ENCODE data around the gene SPOP.
"Not testable (repeated sequence)": the region's sequence is repeated elsewhere in the genome, so short reads cannot be mapped to it uniquely, and the experiment has no call there.

Gene SPOP

GRCh38 chr17:49571764-49572163 is 106.1 kb downstream of the SPOP start:
- no peak for DNase-seq (ENCODE audit: low read depth)

- DNase-seq (ENCODE audit: low read depth), result no peak
Measured at GRCh38 chr17:49571283-49571682, 106.6 kb downstream of the SPOP start.

- no peak for DNase-seq (ENCODE audit: low read depth)
Measured at GRCh38 chr17:49570540-49571242, 107.2 kb downstream of the SPOP start.

- not testable (repeated sequence) for DNase-seq (ENCODE audit: low read depth)
Measured at GRCh38 chr17:49568695-49569047, 109.2 kb downstream of the SPOP start.

- DNase-seq (ENCODE audit: low read depth), result peak; percentile 80
Measured at GRCh38 chr17:49567871-49568694, 109.8 kb downstream of the SPOP start.

GRCh38 chr17:49567104-49567521 is 110.8 kb downstream of the SPOP start:
- DNase-seq (ENCODE audit: low read depth), result no peak

- no peak for DNase-seq (ENCODE audit: low read depth)
Measured at GRCh38 chr17:49566668-49567071, 111.2 kb downstream of the SPOP start.

- no peak for DNase-seq (ENCODE audit: low read depth)
Measured at GRCh38 chr17:49565948-49566491, 111.9 kb downstream of the SPOP start.

GRCh38 chr17:49564638-49565037 is 113.3 kb downstream of the SPOP start:
- no peak for DNase-seq (ENCODE audit: low read depth)

- no peak for DNase-seq (ENCODE audit: low read depth)
Measured at GRCh38 chr17:49557312-49558024, 120.4 kb downstream of the SPOP start.

- peak; percentile 81 for DNase-seq (ENCODE audit: low read depth)
Measured at GRCh38 chr17:49556223-49556943, 121.5 kb downstream of the SPOP start.

GRCh38 chr17:49555495-49556222 is 122.2 kb downstream of the SPOP start:
- DNase-seq (ENCODE audit: low read depth), result no peak

- no peak for DNase-seq (ENCODE audit: low read depth)
Measured at GRCh38 chr17:49554694-49555494, 123.0 kb downstream of the SPOP start.

- no peak for DNase-seq (ENCODE audit: low read depth)
Measured at GRCh38 chr17:49553676-49554335, 124.1 kb downstream of the SPOP start.

GRCh38 chr17:49552070-49552751 is 125.7 kb downstream of the SPOP start:
- DNase-seq (ENCODE audit: low read depth), result no peak

GRCh38 chr17:49551221-49552069 is 126.5 kb downstream of the SPOP start:
- DNase-seq (ENCODE audit: low read depth), result no peak

GRCh38 chr17:49550764-49551163 is 127.1 kb downstream of the SPOP start:
- DNase-seq (ENCODE audit: low read depth), result not testable (repeated sequence)
